ENCODE data around the gene TSN.

TSN gene

GRCh38 chr2:121796239-121796638 lies 40.8 kb downstream of the TSN start (continued):
- TF ChIP-seq ELK4 (IDR thresholded peaks at IDR 0.05; ENCODE audit: borderline replicate concordance, low read depth, low read length), result no peak
- no peak for TF ChIP-seq ZNF555 (tag by site-specific recombination; conservative IDR thresholded peaks at IDR 0.05)
- TF ChIP-seq ZNF777 (tag by site-specific recombination; IDR thresholded peaks at IDR 0.05; ENCODE audit: borderline replicate concordance), result no peak
- no peak for TF ChIP-seq ZNF426 (tag by site-specific recombination; IDR thresholded peaks at IDR 0.05)
- no peak for TF ChIP-seq GLI2 (tag by site-specific recombination; IDR thresholded peaks at IDR 0.05; ENCODE audit: borderline replicate concordance, low read depth)

GRCh38 chr2:121798617-121799016 lies 43.2 kb downstream of the TSN start:
- CTCF ChIA-PET, result interaction anchor here (0.5 to 0.6 kb wide), 2 partner anchors 649 to 1346 kb away, joined by 5 read pairs; no protein-coding TSS in a partner anchor
- Histone ChIP-seq H3K4me1 (ENCODE audit: control insufficient read depth, insufficient read depth, low read length) (peaks cover under 1% of the 10 kb centered on the region; the same call in 1 of the 2 replicates), H3K36me3 (ENCODE audit: control insufficient read depth in 2 of 2, insufficient read depth in 1 of 2, low read length in 2 of 2) (no peaks in the 10 kb centered on the region), H3K9me3 (ENCODE audit: control insufficient read depth, insufficient read depth, low read depth, low read length) (no peaks in the 10 kb centered on the region), H3K4me3 (ENCODE audit: low read depth, low read length) (no peak overlapping the region), H3K27ac (ENCODE audit: extremely low read depth, low read depth, low read length) (no peak overlapping the region)
- POLR2A ChIA-PET, result no interaction called here
- TF ChIP-seq ZNF423 (tag by site-specific recombination; IDR thresholded peaks at IDR 0.05) (no peak), ZNF362 (tag by site-specific recombination; IDR thresholded peaks at IDR 0.05) (no peak), PRDM6 (tag by site-specific recombination; IDR thresholded peaks at IDR 0.05) (no peak), ZNF157 (tag by site-specific recombination; IDR thresholded peaks at IDR 0.05) (no peak), ZNF473 (tag by site-specific recombination; IDR thresholded peaks at IDR 0.05) (no peak), PRDM2 (tag by site-specific recombination; IDR thresholded peaks at IDR 0.05; ENCODE audit: borderline replicate concordance) (no peak), ZNF48 (tag by site-specific recombination; IDR thresholded peaks at IDR 0.05) (no peak)

GRCh38 chr2:121801916-121802315 lies 46.5 kb downstream of the TSN start:
- Histone ChIP-seq H3K36me3 (ENCODE audit: control insufficient read depth in 2 of 2, insufficient read depth in 1 of 2, low read length in 2 of 2) (no peaks in the 10 kb centered on the region), H3K27ac (ENCODE audit: extremely low read depth, low read depth, low read length) (no peak overlapping the region), H3K9me3 (ENCODE audit: control insufficient read depth, insufficient read depth, low read depth, low read length) (no peaks in the 10 kb centered on the region), H3K4me3 (ENCODE audit: low read depth, low read length) (no peak overlapping the region), H3K4me1 (ENCODE audit: control insufficient read depth, insufficient read depth, low read length) (peaks cover 9% of the 10 kb centered on the region)
- no peak for TF ChIP-seq ZNF776 (tag by site-specific recombination; IDR thresholded peaks at IDR 0.05; ENCODE audit: borderline replicate concordance)
- TF ChIP-seq SETDB1 (IDR thresholded peaks at IDR 0.05; ENCODE audit: insufficient read length, low read length), result peak; percentile 90
- CTCF ChIA-PET, result interaction anchor here (0.6 kb wide), 1 partner anchor 22 kb away, joined by 3 read pairs; no protein-coding TSS in a partner anchor
- POLR2A ChIA-PET, result no interaction called here

All from HEK293 (cell line).